ENCODE measurements around the gene FPR3. TPM values are rescaled to one million over a fixed set of nuclear protein-coding genes. Genes with fewer than 3 reads are reported as not detected.

The FPR3 gene
- total and polyA plus RNA-seq, 9 of the 15 experiments (the other 6 are each of a cell fraction or from before 2014, with no cell fraction given) = 0.08 to 0.51 (median 0.22) TPM; not detected in 1

DNA sequence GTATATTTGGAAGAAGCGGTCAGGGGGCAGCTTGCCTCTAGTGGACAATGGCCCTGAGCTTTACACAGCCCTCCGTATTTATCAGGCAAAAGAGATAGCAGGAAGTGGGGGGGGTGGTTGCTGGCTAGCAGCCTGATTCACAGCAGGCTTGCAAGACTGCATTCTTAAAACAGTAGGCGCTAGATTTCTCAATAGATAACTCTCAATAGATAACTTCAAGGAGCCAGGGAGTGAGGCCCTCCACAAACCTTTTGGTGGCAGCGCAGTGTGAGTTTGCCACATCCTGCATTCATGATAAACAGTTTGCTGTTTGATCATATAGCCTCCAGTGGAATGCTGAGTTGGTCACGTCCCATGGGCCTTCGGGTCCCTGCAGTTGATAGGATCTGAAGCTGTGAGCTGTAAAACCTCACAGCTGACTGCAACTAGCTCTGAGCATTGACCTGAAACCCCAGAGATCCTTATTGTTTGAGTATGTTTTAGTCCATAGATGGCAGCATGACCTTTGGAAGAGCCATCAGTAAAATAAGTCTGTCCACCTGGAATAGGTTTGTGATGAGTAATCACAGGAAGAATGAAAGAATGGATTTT is 12.2 kb downstream of the FPR3 start (continued):
- TF ChIP-seq, protein P1, sequence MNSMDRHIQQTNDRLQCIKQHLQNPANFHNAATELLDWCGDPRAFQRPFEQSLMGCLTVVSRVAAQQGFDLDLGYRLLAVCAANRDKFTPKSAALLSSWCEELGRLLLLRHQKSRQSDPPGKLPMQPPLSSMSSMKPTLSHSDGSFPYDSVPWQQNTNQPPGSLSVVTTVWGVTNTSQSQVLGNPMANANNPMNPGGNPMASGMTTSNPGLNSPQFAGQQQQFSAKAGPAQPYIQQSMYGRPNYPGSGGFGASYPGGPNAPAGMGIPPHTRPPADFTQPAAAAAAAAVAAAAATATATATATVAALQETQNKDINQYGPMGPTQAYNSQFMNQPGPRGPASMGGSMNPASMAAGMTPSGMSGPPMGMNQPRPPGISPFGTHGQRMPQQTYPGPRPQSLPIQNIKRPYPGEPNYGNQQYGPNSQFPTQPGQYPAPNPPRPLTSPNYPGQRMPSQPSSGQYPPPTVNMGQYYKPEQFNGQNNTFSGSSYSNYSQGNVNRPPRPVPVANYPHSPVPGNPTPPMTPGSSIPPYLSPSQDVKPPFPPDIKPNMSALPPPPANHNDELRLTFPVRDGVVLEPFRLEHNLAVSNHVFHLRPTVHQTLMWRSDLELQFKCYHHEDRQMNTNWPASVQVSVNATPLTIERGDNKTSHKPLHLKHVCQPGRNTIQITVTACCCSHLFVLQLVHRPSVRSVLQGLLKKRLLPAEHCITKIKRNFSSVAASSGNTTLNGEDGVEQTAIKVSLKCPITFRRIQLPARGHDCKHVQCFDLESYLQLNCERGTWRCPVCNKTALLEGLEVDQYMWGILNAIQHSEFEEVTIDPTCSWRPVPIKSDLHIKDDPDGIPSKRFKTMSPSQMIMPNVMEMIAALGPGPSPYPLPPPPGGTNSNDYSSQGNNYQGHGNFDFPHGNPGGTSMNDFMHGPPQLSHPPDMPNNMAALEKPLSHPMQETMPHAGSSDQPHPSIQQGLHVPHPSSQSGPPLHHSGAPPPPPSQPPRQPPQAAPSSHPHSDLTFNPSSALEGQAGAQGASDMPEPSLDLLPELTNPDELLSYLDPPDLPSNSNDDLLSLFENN (IDR thresholded peaks at IDR 0.05; ENCODE audit: low read depth in 2 of 2, low read length in 2 of 2) = no peak
- TF ChIP-seq CEBPB (tag; IDR thresholded peaks at IDR 0.05) (peak; percentile 55), ZNF165 (CRISPR knock-in tag; IDR thresholded peaks at IDR 0.05; ENCODE audit: borderline replicate concordance) (no peak), NFIX (CRISPR knock-in tag; IDR thresholded peaks at IDR 0.05; ENCODE audit: low read depth) (no peak), BRD4 (IDR thresholded peaks at IDR 0.05) (no peak), ZNF384 (IDR thresholded peaks at IDR 0.05; ENCODE audit: low read depth, low read length) (no peak), ZNF717 (CRISPR knock-in tag; IDR thresholded peaks at IDR 0.05) (no peak), CAMTA2 (CRISPR knock-in tag; conservative IDR thresholded peaks at IDR 0.05) (no peak), SP1 (CRISPR knock-in tag; IDR thresholded peaks at IDR 0.05) (no peak), MIER1 (IDR thresholded peaks at IDR 0.05; ENCODE audit: low read depth) (no peak), POLR2A (conservative IDR thresholded peaks at IDR 0.05) (no peak), MYBL2 (IDR thresholded peaks at IDR 0.05; ENCODE audit: low read depth) (no peak), MYBL2 (CRISPR knock-in tag; IDR thresholded peaks at IDR 0.05; ENCODE audit: borderline replicate concordance) (no peak)
- TF ChIP-seq, protein P2, sequence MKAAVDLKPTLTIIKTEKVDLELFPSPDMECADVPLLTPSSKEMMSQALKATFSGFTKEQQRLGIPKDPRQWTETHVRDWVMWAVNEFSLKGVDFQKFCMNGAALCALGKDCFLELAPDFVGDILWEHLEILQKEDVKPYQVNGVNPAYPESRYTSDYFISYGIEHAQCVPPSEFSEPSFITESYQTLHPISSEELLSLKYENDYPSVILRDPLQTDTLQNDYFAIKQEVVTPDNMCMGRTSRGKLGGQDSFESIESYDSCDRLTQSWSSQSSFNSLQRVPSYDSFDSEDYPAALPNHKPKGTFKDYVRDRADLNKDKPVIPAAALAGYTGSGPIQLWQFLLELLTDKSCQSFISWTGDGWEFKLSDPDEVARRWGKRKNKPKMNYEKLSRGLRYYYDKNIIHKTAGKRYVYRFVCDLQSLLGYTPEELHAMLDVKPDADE (conservative IDR thresholded peaks at IDR 0.05; ENCODE audit: control insufficient read depth, low read depth, low read length) = no peak
- TF ChIP-seq, protein P3, sequence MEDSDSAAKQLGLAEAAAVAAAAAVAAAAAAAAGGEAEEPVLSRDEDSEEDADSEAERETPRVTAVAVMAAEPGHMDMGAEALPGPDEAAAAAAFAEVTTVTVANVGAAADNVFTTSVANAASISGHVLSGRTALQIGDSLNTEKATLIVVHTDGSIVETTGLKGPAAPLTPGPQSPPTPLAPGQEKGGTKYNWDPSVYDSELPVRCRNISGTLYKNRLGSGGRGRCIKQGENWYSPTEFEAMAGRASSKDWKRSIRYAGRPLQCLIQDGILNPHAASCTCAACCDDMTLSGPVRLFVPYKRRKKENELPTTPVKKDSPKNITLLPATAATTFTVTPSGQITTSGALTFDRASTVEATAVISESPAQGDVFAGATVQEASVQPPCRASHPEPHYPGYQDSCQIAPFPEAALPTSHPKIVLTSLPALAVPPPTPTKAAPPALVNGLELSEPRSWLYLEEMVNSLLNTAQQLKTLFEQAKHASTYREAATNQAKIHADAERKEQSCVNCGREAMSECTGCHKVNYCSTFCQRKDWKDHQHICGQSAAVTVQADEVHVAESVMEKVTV (CRISPR knock-in tag; IDR thresholded peaks at IDR 0.05) = no peak
- TF ChIP-seq, protein P4, sequence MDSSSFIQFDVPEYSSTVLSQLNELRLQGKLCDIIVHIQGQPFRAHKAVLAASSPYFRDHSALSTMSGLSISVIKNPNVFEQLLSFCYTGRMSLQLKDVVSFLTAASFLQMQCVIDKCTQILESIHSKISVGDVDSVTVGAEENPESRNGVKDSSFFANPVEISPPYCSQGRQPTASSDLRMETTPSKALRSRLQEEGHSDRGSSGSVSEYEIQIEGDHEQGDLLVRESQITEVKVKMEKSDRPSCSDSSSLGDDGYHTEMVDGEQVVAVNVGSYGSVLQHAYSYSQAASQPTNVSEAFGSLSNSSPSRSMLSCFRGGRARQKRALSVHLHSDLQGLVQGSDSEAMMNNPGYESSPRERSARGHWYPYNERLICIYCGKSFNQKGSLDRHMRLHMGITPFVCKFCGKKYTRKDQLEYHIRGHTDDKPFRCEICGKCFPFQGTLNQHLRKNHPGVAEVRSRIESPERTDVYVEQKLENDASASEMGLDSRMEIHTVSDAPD (CRISPR knock-in tag; IDR thresholded peaks at IDR 0.05) = no peak
- TF ChIP-seq, protein P5, sequence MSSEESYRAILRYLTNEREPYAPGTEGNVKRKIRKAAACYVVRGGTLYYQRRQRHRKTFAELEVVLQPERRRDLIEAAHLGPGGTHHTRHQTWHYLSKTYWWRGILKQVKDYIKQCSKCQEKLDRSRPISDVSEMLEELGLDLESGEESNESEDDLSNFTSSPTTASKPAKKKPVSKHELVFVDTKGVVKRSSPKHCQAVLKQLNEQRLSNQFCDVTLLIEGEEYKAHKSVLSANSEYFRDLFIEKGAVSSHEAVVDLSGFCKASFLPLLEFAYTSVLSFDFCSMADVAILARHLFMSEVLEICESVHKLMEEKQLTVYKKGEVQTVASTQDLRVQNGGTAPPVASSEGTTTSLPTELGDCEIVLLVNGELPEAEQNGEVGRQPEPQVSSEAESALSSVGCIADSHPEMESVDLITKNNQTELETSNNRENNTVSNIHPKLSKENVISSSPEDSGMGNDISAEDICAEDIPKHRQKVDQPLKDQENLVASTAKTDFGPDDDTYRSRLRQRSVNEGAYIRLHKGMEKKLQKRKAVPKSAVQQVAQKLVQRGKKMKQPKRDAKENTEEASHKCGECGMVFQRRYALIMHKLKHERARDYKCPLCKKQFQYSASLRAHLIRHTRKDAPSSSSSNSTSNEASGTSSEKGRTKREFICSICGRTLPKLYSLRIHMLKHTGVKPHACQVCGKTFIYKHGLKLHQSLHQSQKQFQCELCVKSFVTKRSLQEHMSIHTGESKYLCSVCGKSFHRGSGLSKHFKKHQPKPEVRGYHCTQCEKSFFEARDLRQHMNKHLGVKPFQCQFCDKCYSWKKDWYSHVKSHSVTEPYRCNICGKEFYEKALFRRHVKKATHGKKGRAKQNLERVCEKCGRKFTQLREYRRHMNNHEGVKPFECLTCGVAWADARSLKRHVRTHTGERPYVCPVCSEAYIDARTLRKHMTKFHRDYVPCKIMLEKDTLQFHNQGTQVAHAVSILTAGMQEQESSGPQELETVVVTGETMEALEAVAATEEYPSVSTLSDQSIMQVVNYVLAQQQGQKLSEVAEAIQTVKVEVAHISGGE (CRISPR knock-in tag; IDR thresholded peaks at IDR 0.05) = no peak; a peak in 1 of 6 replicates
